OCI-LY1 (cell line): ENCODE data around the gene ARHGEF33.

Experiments used
- H2AFZ ChIP-seq: fragments of 200-600 bp; sonication (generic), shearing (Covaris generic); 2 replicates; pipeline ENCODE4 v1.6.0; 2014; ENCODE audit warnings: antibody characterized with exemption, mild to moderate bottlenecking, low read length
- H3F3A ChIP-seq: fragments of 200-600 bp; sonication (generic), shearing (Covaris generic); 2 replicates; pipeline ENCODE4 v1.6.0; 2014; ENCODE audit warnings: mild to moderate bottlenecking, antibody characterized with exemption, low read length, moderate library complexity; ENCODE audit not compliant: insufficient read depth
- H3K27ac ChIP-seq: fragments of 200-600 bp; sonication (generic); 2 replicates; pipeline ENCODE4 v1.5.1; 2014; ENCODE audit warnings: low read length, mixed run types, mild to moderate bottlenecking, low read depth; ENCODE audit not compliant: poor library complexity, severe bottlenecking
- H3K27me3 ChIP-seq: fragments of 200-600 bp; sonication (generic); 2 replicates; pipeline ENCODE4 v1.6.0; 2014; ENCODE audit warnings: antibody characterized with exemption, mild to moderate bottlenecking, low read length, moderate library complexity; ENCODE audit not compliant: insufficient read depth
- H3K36me3 ChIP-seq: fragments of 200-600 bp; sonication (generic); 2 replicates; pipeline ENCODE4 v1.6.1; 2014; ENCODE audit warnings: mild to moderate bottlenecking, antibody characterized with exemption, low read length, moderate library complexity, mixed read lengths; ENCODE audit not compliant: insufficient read depth
- H3K4me1 ChIP-seq: fragments of 200-600 bp; sonication (generic); 2 replicates; pipeline ENCODE4 v1.5.1; 2014; ENCODE audit warnings: mild to moderate bottlenecking, low read length, moderate library complexity; ENCODE audit not compliant: insufficient read depth, severe bottlenecking
- H3K4me2 ChIP-seq: fragments of 200-600 bp; sonication (generic), shearing (Covaris generic); 2 replicates; pipeline ENCODE4 v1.6.1; 2014; ENCODE audit warnings: low read length
- H3K4me3 ChIP-seq: fragments of 200-600 bp; sonication (generic); 2 replicates; pipeline ENCODE4 v1.5.1; 2014; ENCODE audit warnings: low read length, low read depth, mild to moderate bottlenecking, mixed read lengths; ENCODE audit not compliant: poor library complexity, severe bottlenecking
- H3K79me2 ChIP-seq: fragments of 200-600 bp; shearing (Covaris generic); 2 replicates; pipeline ENCODE4 v1.6.1; 2016; ENCODE audit warnings: mixed run types, low read length, mixed read lengths; ENCODE audit not compliant: insufficient read depth
- H3K9ac ChIP-seq: fragments of 200-600 bp; sonication (generic), shearing (Covaris generic); 2 replicates; pipeline ENCODE4 v1.6.1; 2014; ENCODE audit warnings: mild to moderate bottlenecking, low read length, mixed read lengths
- H3K9me2 ChIP-seq: fragments of 200-600 bp; sonication (generic), shearing (Covaris generic); 2 replicates; pipeline ENCODE4 v1.6.1; 2014; ENCODE audit warnings: low read depth, mild to moderate bottlenecking, low read length, mixed read lengths
- H3K9me3 ChIP-seq: fragments of 200-600 bp; shearing (Covaris generic); 2 replicates; pipeline ENCODE4 v1.6.1; 2014; ENCODE audit warnings: low read length, mixed read lengths
- H4K20me1 ChIP-seq: fragments of 200-600 bp; sonication (generic), shearing (Covaris generic); 2 replicates; pipeline ENCODE4 v1.6.0; 2016; ENCODE audit warnings: mild to moderate bottlenecking, low read length; ENCODE audit not compliant: insufficient read depth
- CTCF ChIP-seq: fragments of 200-600 bp; sonication (generic), shearing (Covaris generic); IDR thresholded peaks from 2 replicates; pipeline ENCODE4 v1.5.1; 2017; ENCODE audit warnings: mild to moderate bottlenecking, antibody characterized with exemption, low read length, moderate library complexity, mixed read lengths
- EZH2 ChIP-seq: fragments of 200-600 bp; sonication (generic), shearing (Covaris generic); IDR thresholded peaks from 2 replicates; pipeline ENCODE4 v1.8.0; 2017; ENCODE audit warnings: borderline replicate concordance, mixed run types, mild to moderate bottlenecking, antibody characterized with exemption, low read length, moderate library complexity, mixed read lengths

ARHGEF33 gene

GRCh38 chr2:38887347-38887746 lies 2.3 kb upstream of the ARHGEF33 start:
- no peaks in the 10 kb centered on the region for H4K20me1 ChIP-seq
- H3K27me3 ChIP-seq, result no peaks in the 10 kb centered on the region
- H3K9me2 ChIP-seq, result peaks cover 4% of the 10 kb centered on the region; the same call in 1 of the 2 replicates
- no peak overlapping the region for H3K4me3 ChIP-seq
- H3F3A ChIP-seq, result no peaks in the 10 kb centered on the region
- H3K4me1 ChIP-seq, result no peaks in the 10 kb centered on the region
- TF ChIP-seq EZH2 (no peak), CTCF (no peak)
- no peaks in the 10 kb centered on the region for H3K79me2 ChIP-seq
- H3K27ac ChIP-seq, result no peak overlapping the region
- no peak overlapping the region for H2AFZ ChIP-seq
- H3K36me3 ChIP-seq, result no peaks in the 10 kb centered on the region
- H3K4me2 ChIP-seq, result no peak overlapping the region
- H3K9me3 ChIP-seq, result no peaks in the 10 kb centered on the region
- H3K9ac ChIP-seq, result no peak overlapping the region

GRCh38 chr2:38887902-38888554 lies 1.6 kb upstream of the ARHGEF33 start:
- no peak overlapping the region for H3K4me3 ChIP-seq

GRCh38 chr2:38889045-38889444 lies 630 bp upstream of the ARHGEF33 start:
- Histone ChIP-seq H3K9me3 (no peaks in the 10 kb centered on the region), H3K27me3 (no peaks in the 10 kb centered on the region), H3K4me1 (no peaks in the 10 kb centered on the region), H3K9ac (no peak overlapping the region), H4K20me1 (no peaks in the 10 kb centered on the region), H3K4me2 (no peak overlapping the region), H3F3A (no peaks in the 10 kb centered on the region), H2AFZ (no peak overlapping the region), H3K9me2 (peaks cover 4% of the 10 kb centered on the region; the same call in 1 of the 2 replicates), H3K36me3 (no peaks in the 10 kb centered on the region), H3K4me3 (no peak overlapping the region), H3K27ac (no peak overlapping the region), H3K79me2 (no peaks in the 10 kb centered on the region)
- TF ChIP-seq CTCF (no peak), EZH2 (no peak)

More at GRCh38 chr2:38887902-38888554, 1.6 kb upstream of the ARHGEF33 start:
- Histone ChIP-seq H3K9me2 (peaks cover 4% of the 10 kb centered on the region; the same call in 1 of the 2 replicates), H3K27me3 (no peaks in the 10 kb centered on the region), H2AFZ (no peak overlapping the region), H3F3A (no peaks in the 10 kb centered on the region), H4K20me1 (no peaks in the 10 kb centered on the region), H3K79me2 (no peaks in the 10 kb centered on the region), H3K9ac (no peak overlapping the region), H3K4me1 (no peaks in the 10 kb centered on the region), H3K4me2 (no peak overlapping the region), H3K27ac (no peak overlapping the region), H3K36me3 (no peaks in the 10 kb centered on the region), H3K9me3 (no peaks in the 10 kb centered on the region)
- TF ChIP-seq CTCF (no peak), EZH2 (no peak)
